ENCODE results near the gene NRCAM.

DNA sequence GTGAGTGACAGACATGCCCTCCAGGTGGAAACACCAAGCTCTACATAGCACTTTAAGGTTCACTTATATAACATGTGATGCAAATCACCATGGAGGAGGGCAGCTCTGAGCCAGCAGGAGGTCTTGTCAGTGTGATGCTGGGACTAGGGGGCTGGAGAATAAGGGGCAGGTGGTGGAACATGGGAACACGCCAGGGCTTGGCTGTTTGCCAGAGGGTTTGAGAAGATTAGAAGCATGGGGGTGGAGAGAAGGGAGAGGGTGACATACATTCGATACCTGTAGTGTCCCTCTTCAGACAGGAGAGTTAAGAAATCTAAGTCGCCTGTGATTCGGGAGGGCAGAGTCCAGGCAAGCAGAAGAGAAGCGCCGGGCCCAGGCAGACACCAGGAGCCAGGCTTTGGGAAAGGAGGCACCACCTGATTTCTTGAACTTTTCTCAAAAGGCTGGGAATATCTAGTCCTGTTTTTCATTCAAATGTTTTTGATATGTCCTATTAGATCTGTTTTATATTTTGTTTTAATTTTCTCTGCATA lies 309.1 kb downstream of the NRCAM start:
- no peak for TF ChIP-seq CTCF (IDR thresholded peaks at IDR 0.05)
- TF ChIP-seq POLR2AphosphoS5 (IDR thresholded peaks at IDR 0.05) = no peak
- no peak for TF ChIP-seq POLR2A (IDR thresholded peaks at IDR 0.05)

Data from gastroesophageal sphincter (tissue), 3 donors.